ENCODE data around the gene MORN1.

Gene MORN1

DNA sequence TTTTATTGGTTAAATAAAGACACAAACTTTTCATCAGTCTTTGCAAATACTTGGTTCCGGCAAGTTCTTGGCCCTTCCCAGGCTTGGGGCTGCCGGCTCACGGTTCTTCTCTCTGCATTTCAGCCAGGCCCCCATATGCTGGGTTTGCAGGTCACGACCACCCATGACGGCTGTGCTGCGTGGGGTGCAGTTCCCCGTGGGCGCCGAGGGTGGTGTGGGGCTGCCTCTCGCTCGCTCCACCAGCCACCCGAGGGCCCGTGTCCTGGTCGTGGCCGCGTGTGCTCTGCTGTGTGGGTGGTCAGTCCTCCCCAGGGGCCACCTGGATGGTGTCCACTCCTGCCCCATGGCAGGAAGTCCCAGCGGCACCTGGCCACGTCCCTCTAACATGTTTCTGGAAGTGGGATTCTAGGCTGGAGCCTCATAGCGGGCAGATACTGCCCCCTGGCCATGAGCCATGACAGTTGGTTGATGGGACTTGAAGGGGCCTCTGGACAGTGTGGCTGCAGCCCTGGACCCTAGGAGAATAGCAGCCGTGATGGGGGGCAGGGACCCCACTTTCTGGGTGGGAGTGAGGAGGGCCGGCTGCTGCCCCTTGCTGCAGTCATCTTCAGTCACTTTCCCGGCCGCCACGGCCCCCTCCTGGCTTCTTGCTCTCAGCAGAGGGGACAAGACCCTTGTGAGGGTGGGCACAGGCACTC lies 117.0 kb downstream of the MORN1 start:
- no peak for DNase-seq (ENCODE audit: low read depth)
- no peak overlapping the region for H3K4me3 ChIP-seq (ENCODE audit: low read depth, low read length)
- TF ChIP-seq, protein P1, sequence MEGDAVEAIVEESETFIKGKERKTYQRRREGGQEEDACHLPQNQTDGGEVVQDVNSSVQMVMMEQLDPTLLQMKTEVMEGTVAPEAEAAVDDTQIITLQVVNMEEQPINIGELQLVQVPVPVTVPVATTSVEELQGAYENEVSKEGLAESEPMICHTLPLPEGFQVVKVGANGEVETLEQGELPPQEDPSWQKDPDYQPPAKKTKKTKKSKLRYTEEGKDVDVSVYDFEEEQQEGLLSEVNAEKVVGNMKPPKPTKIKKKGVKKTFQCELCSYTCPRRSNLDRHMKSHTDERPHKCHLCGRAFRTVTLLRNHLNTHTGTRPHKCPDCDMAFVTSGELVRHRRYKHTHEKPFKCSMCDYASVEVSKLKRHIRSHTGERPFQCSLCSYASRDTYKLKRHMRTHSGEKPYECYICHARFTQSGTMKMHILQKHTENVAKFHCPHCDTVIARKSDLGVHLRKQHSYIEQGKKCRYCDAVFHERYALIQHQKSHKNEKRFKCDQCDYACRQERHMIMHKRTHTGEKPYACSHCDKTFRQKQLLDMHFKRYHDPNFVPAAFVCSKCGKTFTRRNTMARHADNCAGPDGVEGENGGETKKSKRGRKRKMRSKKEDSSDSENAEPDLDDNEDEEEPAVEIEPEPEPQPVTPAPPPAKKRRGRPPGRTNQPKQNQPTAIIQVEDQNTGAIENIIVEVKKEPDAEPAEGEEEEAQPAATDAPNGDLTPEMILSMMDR (conservative IDR thresholded peaks at IDR 0.05; ENCODE audit: low read depth, low read length) = peak; percentile 3

DNA sequence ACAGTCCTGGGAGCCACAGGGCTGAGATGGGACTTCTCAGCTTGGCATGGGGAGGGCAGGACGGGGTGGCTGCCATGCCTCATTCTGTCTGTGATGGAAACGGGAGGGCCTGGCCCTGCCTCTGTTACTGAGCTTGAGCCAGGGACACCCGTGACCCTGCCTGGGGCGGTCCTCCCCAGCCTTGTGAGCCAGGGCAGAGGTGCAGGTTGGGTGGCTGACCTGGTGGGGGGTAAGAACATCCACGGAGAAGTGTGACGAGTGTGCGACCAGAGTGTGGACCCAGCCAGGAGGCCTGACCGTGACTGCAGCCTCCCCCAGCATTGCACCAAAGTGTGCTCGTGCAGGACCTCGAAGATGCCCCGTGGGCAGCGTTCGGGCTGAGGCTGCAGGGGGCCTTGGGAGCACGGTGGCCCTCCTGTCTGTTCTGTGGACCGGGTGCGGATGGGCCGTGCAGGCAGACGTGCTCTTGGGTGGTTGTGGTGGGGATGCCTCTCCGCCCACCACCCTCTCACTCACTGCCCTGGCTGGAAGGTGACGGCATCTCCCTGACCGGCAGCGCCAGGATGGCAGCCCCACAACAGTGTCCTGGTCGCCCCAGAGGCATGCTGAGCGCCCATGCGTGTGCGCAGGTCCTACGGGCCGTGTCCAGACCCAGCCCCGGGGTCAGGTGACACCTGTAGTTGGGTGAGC lies 117.8 kb downstream of the MORN1 start:
- TF ChIP-seq, protein P1 (conservative IDR thresholded peaks at IDR 0.05; ENCODE audit: low read depth, low read length) = no peak
- no peak overlapping the region for H3K4me3 ChIP-seq (ENCODE audit: low read depth, low read length)
- no peak for DNase-seq (ENCODE audit: low read depth)

DNA sequence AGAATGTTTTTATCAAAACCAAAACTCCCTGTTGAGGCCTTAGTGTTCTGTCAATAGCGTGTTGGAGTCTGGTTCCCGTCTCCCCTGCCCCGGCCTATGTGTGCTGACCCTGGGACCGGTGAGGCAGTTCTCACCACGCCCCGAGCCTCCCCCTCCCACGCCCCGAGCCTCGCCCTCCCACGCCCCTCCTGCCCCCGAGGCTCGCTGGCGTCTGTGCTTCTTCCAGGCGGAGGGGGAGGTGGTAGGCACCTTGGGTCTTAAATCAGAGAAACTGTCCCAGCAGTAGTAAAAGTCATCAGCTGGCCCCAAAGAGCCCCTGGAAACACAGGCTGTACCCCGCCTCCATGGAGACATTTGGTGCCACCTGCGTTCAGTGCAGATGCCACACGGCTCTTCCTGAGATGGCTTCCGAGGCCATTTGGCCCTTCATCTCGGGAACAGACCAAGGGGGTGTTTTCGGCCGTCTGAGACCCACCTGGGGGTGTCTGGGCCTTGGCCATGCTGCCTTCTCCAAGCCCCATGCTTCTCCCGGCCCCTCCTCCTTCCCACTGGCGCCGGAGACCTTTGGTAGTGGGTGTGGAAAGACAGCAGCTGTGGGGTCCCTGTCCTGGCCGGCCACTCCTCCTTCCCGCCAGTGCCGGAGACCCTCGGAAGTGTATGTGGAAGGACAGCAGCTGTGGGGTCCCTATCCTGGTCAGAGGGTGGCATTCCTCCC lies 118.5 kb downstream of the MORN1 start:
- no peak for DNase-seq (ENCODE audit: low read depth)

DNA sequence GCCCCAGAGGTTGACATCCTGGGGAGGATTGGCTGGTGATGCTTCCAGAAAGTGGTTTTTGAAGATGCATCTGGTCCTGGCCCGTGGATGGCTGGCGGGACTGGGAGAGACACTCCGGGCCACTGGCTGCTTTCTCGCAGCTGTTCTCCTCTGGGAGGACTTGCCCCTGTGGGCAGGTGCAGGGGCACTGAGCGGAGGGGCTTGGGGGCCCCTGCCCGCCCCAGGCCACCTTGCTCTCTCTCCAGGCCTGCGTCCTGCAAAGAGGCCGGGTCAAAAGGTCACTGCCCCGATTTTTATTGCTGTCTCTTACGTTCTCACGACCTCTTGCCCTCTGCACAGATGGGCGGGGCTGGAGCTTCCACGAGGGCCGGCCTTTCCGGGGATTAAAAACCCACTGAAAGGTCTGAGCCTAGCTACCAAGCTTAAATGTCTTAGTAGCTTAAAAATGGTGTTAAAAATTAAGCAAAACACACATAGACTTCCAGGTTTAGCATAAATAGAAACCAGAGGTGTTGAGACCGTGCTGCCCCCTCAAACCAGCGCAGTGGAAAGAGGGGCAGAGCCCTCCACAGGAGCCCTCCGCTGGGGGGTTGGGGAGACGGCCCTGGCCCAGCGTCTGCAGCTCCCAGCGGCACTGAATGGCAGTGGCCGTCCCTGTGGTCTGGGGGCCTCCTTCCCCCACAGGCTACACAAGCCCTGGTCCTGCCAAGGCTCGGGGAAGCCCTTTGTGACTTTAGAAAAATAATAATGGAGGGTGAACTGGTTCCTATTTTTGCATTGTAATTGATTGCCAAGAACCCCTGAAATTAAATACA lies 119.3 kb downstream of the MORN1 start:
- TF ChIP-seq, protein P1 (conservative IDR thresholded peaks at IDR 0.05; ENCODE audit: low read depth, low read length) = no peak
- DNase-seq (ENCODE audit: low read depth) = no peak
- H3K4me3 ChIP-seq (ENCODE audit: low read depth, low read length) = no peak overlapping the region

More for the DNA sequence above, 118.5 kb downstream of the MORN1 start:
- no peak overlapping the region for H3K4me3 ChIP-seq (ENCODE audit: low read depth, low read length)
- TF ChIP-seq, protein P1 (conservative IDR thresholded peaks at IDR 0.05; ENCODE audit: low read depth, low read length) = no peak

Data from choroid plexus epithelial cell (primary cell).